Right atrium auricular region (tissue), 2 donors: ENCODE data around the gene RANBP3. TPM values are rescaled to one million over a fixed set of nuclear protein-coding genes. Genes with fewer than 3 reads are reported as not detected.
A peak's percentile ranks its signal among the peaks of the same experiment; 100 is the strongest.
"Not testable (repeated sequence)": the region's sequence is repeated elsewhere in the genome, so short reads cannot be mapped to it uniquely, and the experiment has no call there.

Source experiments
- DNase-seq: peaks from one replicate; pipeline ENCODE4 v3.0.0-alpha.2; 2019; ENCODE audit warnings: low spot score
- H3K27ac ChIP-seq, 2 donors: fragments of 200-600 bp; sonication (generic); 1 replicate in 1 of 2; 2 replicates in 1 of 2; pipeline ENCODE4 v1.5.1; 2016 to 2019
- H3K27me3 ChIP-seq, 2 donors: fragments of 200-600 bp; sonication (generic); one replicate each; pipeline versions ENCODE4 v1.5.1 to v1.6.0; 2017 to 2019
- H3K36me3 ChIP-seq: fragments of 200-600 bp; sonication (generic); one replicate; pipeline ENCODE4 v1.5.1; 2016
- H3K4me1 ChIP-seq, 2 donors: fragments of 200-600 bp; sonication (generic); one replicate each; pipeline versions ENCODE4 v1.5.1 to v1.6.0; 2017 to 2019
- H3K4me3 ChIP-seq, 2 donors: fragments of 200-600 bp; sonication (generic); 1 replicate in 1 of 2; 2 replicates in 1 of 2; pipeline ENCODE4 v1.5.1; 2017 to 2019; ENCODE audit warnings: mild to moderate bottlenecking in 1 of 2, moderate library complexity in 1 of 2
- H3K9me3 ChIP-seq, 2 donors: fragments of 200-600 bp; sonication (generic); one replicate each; pipeline ENCODE4 v1.5.1; 2019
- total RNA-seq, 2 donors: library from RNA; depleted of rRNA; stranded (reverse); fragments of >200 nt; gene quantifications; one replicate each; pipeline ENCODE4 v1.1.0, GENCODE V29; 2016
- TF ChIP-seq, protein P1 (sequence below), 2 donors: fragments of 200-600 bp; sonication (generic); IDR thresholded peaks; one replicate each; pipeline ENCODE4 v1.5.1; 2019; ENCODE audit warnings: antibody characterized with exemption in 2 of 2

The RANBP3 gene
- total RNA-seq, 2 donors from 2014 or later: 53.6 to 54.7 TPM

GRCh38 chr19:5880604-5881078, 97.3 kb downstream of the RANBP3 start:
- TF ChIP-seq, protein P1, sequence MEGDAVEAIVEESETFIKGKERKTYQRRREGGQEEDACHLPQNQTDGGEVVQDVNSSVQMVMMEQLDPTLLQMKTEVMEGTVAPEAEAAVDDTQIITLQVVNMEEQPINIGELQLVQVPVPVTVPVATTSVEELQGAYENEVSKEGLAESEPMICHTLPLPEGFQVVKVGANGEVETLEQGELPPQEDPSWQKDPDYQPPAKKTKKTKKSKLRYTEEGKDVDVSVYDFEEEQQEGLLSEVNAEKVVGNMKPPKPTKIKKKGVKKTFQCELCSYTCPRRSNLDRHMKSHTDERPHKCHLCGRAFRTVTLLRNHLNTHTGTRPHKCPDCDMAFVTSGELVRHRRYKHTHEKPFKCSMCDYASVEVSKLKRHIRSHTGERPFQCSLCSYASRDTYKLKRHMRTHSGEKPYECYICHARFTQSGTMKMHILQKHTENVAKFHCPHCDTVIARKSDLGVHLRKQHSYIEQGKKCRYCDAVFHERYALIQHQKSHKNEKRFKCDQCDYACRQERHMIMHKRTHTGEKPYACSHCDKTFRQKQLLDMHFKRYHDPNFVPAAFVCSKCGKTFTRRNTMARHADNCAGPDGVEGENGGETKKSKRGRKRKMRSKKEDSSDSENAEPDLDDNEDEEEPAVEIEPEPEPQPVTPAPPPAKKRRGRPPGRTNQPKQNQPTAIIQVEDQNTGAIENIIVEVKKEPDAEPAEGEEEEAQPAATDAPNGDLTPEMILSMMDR (IDR thresholded peaks at IDR 0.05): no peak
- no peak for DNase-seq
- Histone ChIP-seq H3K4me1 (peaks cover 0 to 11% of the 10 kb centered on the region in 2 donors), H3K36me3 (no peaks in the 10 kb centered on the region), H3K27ac (peak overlapping the region; percentile 50 to 84), H3K27me3 (no peaks in the 10 kb centered on the region), H3K9me3 (no peaks in the 10 kb centered on the region), H3K4me3 (no peak overlapping the region)

GRCh38 chr19:5880196-5880595, 97.7 kb downstream of the RANBP3 start:
- H3K36me3 ChIP-seq: no peaks in the 10 kb centered on the region
- H3K9me3 ChIP-seq: no peaks in the 10 kb centered on the region
- peak overlapping the region; percentile 50 to 84 for H3K27ac ChIP-seq
- DNase-seq: no peak
- no peaks in the 10 kb centered on the region for H3K27me3 ChIP-seq
- H3K4me3 ChIP-seq: no peak overlapping the region
- H3K4me1 ChIP-seq: peaks cover 0 to 11% of the 10 kb centered on the region in 2 donors
- TF ChIP-seq, protein P1 (IDR thresholded peaks at IDR 0.05): no peak

- Histone ChIP-seq H3K27ac (no peak overlapping the region), H3K4me1 (peaks cover 0 to 11% of the 10 kb centered on the region in 2 donors)
- TF ChIP-seq, protein P1 (IDR thresholded peaks at IDR 0.05): no peak
These were observed 100.1 kb downstream of the RANBP3 start for GRCh38 chr19:5877882-5878281.

GRCh38 chr19:5877427-5877826, 100.5 kb downstream of the RANBP3 start:
- H3K27me3 ChIP-seq: no peaks in the 10 kb centered on the region
- no peaks in the 10 kb centered on the region for H3K36me3 ChIP-seq
- DNase-seq: no peak
- TF ChIP-seq, protein P1 (IDR thresholded peaks at IDR 0.05): no peak
- H3K27ac ChIP-seq: no peak overlapping the region
- H3K4me1 ChIP-seq: peaks cover 0 to 11% of the 10 kb centered on the region in 2 donors
- H3K9me3 ChIP-seq: no peaks in the 10 kb centered on the region
- H3K4me3 ChIP-seq: no peak overlapping the region

More at GRCh38 chr19:5877882-5878281, 100.1 kb downstream of the RANBP3 start:
- DNase-seq: no peak
- Histone ChIP-seq H3K36me3 (no peaks in the 10 kb centered on the region), H3K4me3 (no peak overlapping the region), H3K27me3 (no peaks in the 10 kb centered on the region), H3K9me3 (no peaks in the 10 kb centered on the region)

- H3K4me1 ChIP-seq, H3K4me3 ChIP-seq, H3K27me3 ChIP-seq, H3K36me3 ChIP-seq, H3K27ac ChIP-seq, DNase-seq, H3K9me3 ChIP-seq: not testable (repeated sequence)
These were observed 103.4 kb downstream of the RANBP3 start for GRCh38 chr19:5874496-5874895.

DNA sequence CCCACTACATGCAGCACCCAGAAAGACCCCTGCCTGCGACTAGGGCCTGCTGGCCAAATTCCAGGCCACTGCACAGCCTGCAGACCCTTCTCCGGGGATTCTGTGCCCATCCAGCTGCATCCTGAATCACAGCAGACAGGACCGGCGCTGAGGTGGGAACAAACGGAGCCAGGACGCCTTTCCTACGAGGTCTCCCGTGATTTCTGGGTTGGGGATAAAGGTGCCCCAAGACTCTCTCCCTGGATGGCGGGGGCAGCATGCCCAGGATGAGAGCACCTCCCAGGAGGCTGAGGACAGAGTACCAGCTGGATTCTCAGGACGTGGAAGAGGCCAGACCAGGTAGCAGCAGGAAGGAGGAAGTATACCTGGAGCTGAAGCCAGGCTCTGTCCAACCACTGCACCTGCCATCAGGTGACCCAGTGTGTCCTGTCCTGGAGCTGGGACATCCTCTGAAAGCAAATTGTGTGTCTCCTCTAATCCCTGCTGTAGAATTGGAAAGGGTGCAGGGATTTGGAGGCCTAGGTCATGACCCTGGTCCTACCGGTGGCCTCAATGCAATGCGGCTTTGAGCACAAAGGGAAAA, 104.2 kb downstream of the RANBP3 start:
- no peaks in the 10 kb centered on the region for H3K36me3 ChIP-seq
- TF ChIP-seq, protein P1 (IDR thresholded peaks at IDR 0.05): no peak
- no peaks in the 10 kb centered on the region for H3K27me3 ChIP-seq
- DNase-seq: no peak
- no peak overlapping the region for H3K27ac ChIP-seq
- no peaks in the 10 kb centered on the region for H3K4me1 ChIP-seq
- no peak overlapping the region for H3K4me3 ChIP-seq
- H3K9me3 ChIP-seq: no peaks in the 10 kb centered on the region
